ENCODE data around the gene PRKCE.

DNA sequence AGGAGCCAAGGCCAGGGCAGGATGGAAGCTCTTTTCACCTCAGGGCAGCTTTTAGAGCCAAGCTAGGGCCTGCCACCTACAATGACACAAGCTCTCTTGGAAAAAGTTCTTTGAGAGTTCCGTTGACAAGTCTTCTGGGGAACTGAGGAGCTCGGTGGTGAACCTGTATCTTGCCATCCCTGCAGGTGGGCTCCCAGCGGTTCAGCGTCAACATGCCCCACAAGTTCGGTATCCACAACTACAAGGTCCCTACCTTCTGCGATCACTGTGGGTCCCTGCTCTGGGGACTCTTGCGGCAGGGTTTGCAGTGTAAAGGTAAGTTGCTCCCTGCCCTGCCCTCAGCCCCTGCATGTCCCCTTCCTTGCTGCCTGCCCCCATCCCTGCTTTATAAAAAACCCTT, 332.9 kb downstream of the PRKCE start:
- TF ChIP-seq CTCF (IDR thresholded peaks at IDR 0.05) (no peak), POLR2A (IDR thresholded peaks at IDR 0.05) (no peak)

Measured in body of pancreas (tissue), 4 donors.